Esophagus squamous epithelium (tissue), 4 donors: Measurements from ENCODE around the gene TMEM131.

Experiments
- POLR2A ChIP-seq, 4 donors: fragments of 450-650 bp; IDR thresholded peaks; one replicate each; pipeline ENCODE4 v1.6.1; 2017; ENCODE audit warnings: antibody characterized with exemption in 4 of 4, mild to moderate bottlenecking in 4 of 4, moderate library complexity in 3 of 4
- TF ChIP-seq, protein P1 (sequence below), 6 experiments: fragments of 450-650 bp in 4 of 6; fragments of 200-600 bp in 2 of 6; sonication (generic) in 2 of 6; IDR thresholded peaks; one replicate each; pipeline ENCODE4 v1.5.1; 2016 to 2019; ENCODE audit warnings: antibody characterized with exemption in 6 of 6, mild to moderate bottlenecking in 4 of 6, moderate library complexity in 4 of 6

- TF ChIP-seq, protein P1, sequence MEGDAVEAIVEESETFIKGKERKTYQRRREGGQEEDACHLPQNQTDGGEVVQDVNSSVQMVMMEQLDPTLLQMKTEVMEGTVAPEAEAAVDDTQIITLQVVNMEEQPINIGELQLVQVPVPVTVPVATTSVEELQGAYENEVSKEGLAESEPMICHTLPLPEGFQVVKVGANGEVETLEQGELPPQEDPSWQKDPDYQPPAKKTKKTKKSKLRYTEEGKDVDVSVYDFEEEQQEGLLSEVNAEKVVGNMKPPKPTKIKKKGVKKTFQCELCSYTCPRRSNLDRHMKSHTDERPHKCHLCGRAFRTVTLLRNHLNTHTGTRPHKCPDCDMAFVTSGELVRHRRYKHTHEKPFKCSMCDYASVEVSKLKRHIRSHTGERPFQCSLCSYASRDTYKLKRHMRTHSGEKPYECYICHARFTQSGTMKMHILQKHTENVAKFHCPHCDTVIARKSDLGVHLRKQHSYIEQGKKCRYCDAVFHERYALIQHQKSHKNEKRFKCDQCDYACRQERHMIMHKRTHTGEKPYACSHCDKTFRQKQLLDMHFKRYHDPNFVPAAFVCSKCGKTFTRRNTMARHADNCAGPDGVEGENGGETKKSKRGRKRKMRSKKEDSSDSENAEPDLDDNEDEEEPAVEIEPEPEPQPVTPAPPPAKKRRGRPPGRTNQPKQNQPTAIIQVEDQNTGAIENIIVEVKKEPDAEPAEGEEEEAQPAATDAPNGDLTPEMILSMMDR (IDR thresholded peaks at IDR 0.05), result no peak
- no peak for TF ChIP-seq POLR2A (IDR thresholded peaks at IDR 0.05)
These were observed 278.8 kb downstream of the TMEM131 start for GRCh38 chr2:97716695-97717612.
